T1000 (cell line): ENCODE results near the gene CACNA1E.

Experiments
- DNase-seq: peaks from one replicate; lab custom pipeline; 2025; ENCODE audit warnings: mixed read lengths; lab: John Stamatoyannopoulos, UW

CACNA1E gene

DNA sequence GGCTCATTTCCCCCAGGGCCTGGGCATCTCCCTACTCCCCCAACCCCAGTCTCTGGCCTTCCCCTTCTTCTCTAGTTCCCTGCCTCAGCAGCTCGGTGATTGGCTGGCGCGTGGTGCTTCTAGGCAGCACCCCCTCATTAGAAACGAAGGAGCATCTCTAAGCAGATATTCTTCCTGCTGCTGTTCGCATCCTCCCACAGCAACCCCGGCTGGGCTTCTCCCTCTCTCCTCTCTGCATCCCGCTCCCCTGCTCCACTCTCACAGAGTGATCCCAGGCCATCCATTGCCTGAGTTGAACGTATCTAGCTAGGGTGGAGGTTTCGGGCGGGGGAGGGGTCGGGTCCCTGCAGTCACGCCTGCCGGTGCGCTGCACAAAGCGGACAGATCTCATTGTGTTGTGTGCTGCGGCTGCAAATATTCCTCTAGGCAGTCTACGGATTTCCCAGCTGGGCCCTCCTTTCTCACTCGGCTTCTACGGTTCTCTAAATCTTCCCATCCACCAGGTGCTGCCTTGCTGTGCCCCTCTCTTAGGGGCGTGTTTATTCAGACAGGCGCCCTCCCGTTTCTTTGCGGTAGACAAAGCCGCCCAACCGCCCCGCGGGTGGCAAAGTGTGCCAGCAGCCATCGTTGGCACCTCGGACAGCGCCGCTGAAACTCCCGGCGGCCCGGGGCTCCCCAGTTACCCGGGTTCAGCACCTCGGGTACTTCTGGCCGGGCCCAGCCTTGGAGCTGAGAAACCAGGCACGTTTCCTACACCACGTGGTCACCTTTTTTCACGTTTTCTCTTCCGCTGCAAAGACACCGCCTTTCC, 2.2 kb downstream of the CACNA1E start:
- no peak for DNase-seq

GRCh38 chr1:181486098-181486420, 2.7 kb downstream of the CACNA1E start:
- DNase-seq: no peak

DNA sequence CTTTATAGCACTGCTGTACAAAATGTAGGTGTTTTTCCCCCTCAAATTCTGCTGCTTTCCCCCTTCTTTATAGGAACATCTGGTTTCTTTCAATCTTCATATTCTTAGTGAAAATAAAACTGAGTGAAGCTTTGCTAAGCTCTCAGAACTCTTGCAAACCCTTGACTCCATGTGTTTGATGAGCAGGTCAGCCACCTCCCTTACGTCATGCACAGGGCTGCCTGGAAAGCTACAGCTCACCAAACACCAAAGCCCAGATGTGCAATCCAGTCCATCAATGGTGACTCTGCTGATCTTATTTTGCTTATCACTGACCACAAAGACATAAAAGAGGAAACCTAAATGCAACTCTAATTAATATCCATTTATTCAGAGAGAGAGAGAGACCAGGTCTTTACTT, 5.5 kb downstream of the CACNA1E start:
- no peak for DNase-seq

DNA sequence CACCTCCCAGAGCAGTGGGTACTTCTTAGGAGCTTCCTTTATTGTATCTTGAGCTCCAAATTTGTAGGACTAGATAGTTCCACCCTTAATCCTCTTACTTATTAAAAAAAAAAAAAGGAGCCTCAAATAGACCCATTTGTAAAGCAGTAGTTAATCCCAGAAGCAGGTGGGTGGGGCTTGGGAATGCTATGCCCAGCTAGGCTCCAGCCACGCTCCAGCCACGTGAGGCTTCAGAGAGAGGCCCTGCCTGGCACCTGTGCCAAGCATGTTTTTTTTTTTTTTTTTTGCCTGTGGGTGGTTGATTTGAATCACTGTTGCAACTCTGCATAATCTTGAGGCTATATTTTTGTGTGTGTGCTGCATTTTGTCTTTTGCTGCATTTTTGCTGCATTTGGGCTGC, 7.0 kb downstream of the CACNA1E start:
- DNase-seq: no peak

DNA sequence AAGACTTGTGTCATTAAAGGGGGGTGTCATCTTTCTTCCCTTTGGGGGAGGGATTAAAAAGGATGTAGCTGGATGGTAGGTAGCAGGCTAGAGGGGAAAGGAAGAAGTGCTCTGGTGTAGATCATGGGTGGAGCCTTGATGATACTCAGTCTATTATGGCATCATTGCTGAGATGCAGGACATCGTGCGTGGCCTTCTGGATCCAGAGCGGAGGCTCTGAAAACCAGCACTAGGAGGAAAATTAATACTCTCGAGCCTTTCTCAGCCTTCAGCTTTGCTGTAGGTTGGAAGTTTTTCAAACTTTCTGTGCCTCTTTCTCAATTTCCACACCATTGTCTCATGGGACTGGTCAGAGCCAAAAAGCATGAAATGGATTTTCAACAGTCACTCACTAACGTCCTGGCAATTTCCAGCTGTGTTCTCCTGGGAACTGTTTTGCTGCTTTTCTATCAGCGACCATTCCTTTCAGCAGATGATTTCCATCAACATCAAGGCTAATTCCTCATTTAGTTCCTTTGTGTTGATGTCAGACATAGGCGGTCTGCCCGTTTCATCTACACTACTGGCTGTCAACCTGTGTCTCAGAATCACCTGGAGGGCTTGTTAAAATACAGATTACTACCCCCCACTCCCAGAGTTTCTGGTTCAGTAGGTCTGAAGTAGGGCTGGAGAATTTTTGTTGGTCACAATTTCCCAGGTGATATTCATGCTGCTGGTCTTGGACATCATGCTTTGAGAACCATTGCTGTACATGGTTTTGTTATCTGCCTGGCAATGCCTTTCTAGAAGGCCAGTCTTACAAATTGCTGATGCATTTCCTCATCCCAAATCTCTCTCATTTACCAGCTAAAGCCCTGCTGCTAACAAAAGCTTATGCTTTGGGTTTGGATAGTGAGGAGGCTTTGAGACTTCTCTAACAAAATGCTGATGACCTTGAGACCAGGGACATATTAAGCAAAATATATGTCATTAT, 7.7 kb downstream of the CACNA1E start:
- DNase-seq: no peak

DNA sequence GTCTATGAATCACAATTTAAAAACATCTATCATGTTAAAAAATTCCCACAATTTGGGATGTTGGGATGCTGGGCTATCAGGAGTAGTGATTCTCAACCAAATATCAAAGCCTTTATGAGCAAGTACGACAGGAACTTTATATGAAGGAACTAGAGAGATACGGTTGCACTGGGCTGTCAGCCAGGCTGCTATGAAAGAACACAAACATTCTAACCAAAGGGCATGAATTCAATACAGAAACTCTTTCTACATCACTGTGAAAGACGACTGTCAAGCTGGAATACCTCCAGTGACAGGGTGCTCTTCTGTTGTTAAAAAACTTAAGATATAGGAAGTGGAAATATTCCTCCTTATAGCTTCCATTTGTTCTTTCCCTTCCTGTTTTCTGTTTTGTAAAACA, 9.8 kb downstream of the CACNA1E start:
- no peak for DNase-seq

GRCh38 chr1:181493885-181494284, 10.6 kb downstream of the CACNA1E start:
- DNase-seq: no peak

DNA sequence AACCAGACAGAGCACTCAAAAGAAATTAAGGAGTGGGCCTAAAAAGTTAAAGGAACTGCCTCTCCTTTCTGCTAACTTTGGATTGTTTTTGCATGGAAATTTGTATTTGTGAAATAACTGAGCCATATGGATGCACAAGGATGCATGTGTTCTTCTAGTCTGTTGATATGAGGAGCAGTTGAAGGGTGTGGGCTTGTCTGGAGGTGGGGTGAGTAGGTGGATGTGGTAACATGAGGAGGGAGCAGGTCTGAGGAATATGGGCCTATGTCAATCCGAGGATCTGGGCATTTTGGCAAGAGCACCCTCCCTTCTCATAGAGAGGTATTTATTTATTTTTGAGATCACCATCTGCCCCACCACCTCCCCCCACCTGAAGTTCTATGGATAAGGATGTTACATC, 13.4 kb downstream of the CACNA1E start:
- DNase-seq: no peak

- DNase-seq: no peak
These were observed 14.6 kb downstream of the CACNA1E start for GRCh38 chr1:181497870-181498269.

GRCh38 chr1:181499825-181500224, 16.5 kb downstream of the CACNA1E start:
- DNase-seq: no peak

- no peak for DNase-seq
These were observed 17.3 kb downstream of the CACNA1E start for GRCh38 chr1:181500636-181501035.

GRCh38 chr1:181501612-181502011, 18.3 kb downstream of the CACNA1E start:
- DNase-seq: no peak

DNA sequence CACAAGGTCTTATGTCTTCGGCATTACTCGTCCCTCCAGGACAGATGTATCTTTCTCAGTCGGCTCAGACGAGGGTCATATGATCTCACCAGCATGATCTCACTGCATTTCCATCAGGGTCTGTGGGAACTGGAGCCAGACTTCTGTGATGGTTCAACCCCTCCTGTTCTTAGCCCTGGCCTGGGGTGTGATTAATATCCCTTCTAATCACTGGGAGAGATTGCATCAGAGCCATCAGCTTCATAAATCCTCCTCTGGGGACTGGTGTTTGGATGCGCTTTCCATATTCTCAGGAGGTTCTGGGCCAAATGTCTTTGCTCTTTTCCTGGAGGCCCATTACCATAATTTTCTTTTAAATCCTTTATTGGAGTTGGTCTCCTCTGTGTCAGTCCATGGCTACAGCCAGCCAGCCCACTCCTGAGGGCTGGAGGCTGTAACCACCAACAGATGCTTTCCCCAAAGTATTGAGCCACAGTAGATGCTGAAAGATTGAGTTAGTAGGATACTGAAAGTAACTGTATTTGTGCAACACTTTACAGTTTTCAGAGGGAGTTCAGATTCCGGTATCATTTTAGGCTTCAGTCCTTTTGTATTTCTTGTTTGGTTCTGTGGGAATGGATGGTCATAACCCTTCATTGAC, 20.0 kb downstream of the CACNA1E start:
- DNase-seq: no peak

GRCh38 chr1:181504399-181504842, 21.1 kb downstream of the CACNA1E start:
- no peak for DNase-seq

- no peak for DNase-seq
These were observed 23.4 kb downstream of the CACNA1E start for GRCh38 chr1:181506563-181507353.

- no peak for DNase-seq
These were observed 25.3 kb downstream of the CACNA1E start for GRCh38 chr1:181508486-181509165.

DNA sequence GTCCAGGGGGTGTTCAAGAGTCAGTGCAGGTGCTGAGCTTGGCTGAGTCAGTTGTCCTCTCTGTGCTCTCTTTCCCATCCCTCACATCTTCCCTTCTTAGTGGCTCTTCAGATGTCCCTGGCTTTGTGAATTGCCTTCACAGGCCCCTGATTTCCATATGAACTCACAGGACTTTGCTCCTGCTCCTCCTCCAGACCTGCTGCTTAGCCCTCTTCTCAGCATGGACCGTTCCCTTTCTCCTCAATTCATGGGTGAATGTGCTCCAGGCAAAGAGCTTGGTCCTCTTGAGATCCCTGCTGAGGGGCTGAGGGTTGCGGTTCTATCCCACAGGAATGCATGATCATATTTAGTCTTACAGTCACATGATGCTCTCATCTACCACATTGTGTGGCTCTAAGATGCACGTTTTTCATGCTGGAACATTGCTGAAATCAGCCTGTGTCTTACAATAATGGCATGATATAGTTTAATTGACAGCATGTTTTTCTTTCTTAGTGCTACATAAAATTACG, 30.5 kb downstream of the CACNA1E start:
- no peak for DNase-seq

- DNase-seq: no peak
These were observed 31.3 kb downstream of the CACNA1E start for GRCh38 chr1:181514298-181515290.

DNA sequence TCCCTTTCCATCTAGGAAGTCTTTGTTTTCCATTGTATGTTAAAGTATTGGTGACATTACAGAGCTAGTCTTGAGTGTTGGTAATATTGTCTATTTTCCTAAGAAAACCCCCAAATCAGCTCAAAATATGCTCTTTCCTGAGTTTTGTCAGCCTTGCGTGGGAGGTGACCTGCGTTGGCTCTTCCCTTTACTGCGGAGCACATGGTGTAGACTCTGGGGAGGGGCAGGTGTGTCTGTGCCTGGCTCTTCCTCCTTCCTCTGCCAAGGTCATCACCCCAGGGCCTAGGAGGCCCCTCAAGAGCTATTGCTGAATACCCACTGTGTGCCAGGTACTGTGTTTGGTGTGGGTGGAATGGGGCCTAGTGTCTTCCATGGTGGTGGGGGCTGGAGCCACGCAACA, 33.4 kb downstream of the CACNA1E start:
- no peak for DNase-seq
